Measurements from ENCODE around the gene NR3C2. TPM values are rescaled to one million over a fixed set of nuclear protein-coding genes. Genes with fewer than 3 reads are reported as not detected.

Gene NR3C2
- total and polyA plus RNA-seq, 10 of the 15 experiments (the other 5 are each of a cell fraction or from before 2014, with no cell fraction given), result 0.05 to 0.11 (median 0.08) TPM; not detected in 4

GRCh38 chr4:148229028-148229427, 213.2 kb downstream of the NR3C2 start (continued):
- TF ChIP-seq PRDM15 (CRISPR knock-in tag; IDR thresholded peaks at IDR 0.05), result no peak

- H3K9me3 ChIP-seq (replicated peaks; ENCODE audit: control insufficient read depth, insufficient read depth, low read length), result no peaks in the 10 kb centered on the region
- 54% methylated on average over 5 of the region's 5 CpGs for WGBS (ENCODE audit: insufficient coverage, insufficient replicate concordance, low lambda C conversion rate, missing lambda C conversion rate)
- SMC1A ChIA-PET (ENCODE audit: uncharacterized antibody, unreplicated experiment), result no interaction called here
- intact Hi-C loops (cut with micrococcal nuclease; ENCODE audit: unreplicated experiment), result no loop called here
- FAIRE-seq (no peak), ATAC-seq (no peak), DNase-seq (ENCODE audit: low read depth, low spot score) (no peak)
- in situ Hi-C loops (cut with MboI), result no loop called here
- RAD21 ChIA-PET (ENCODE audit: unreplicated experiment), result no interaction called here
- H3K79me2 ChIP-seq (ENCODE audit: control insufficient read depth, insufficient read depth, low read length), result no peaks in the 10 kb centered on the region
- POLR2A ChIA-PET, result no interaction called here
- no peak overlapping the region for H3K4me3 ChIP-seq
- CTCF ChIA-PET, result no interaction called here
- H3K4me2 ChIP-seq (ENCODE audit: control insufficient read depth, insufficient read depth), result no peak overlapping the region
- H3K36me3 ChIP-seq (ENCODE audit: control insufficient read depth in 2 of 2, insufficient read depth in 2 of 2, low read length in 1 of 2), result no peaks in the 10 kb centered on the region
- no peaks in the 10 kb centered on the region for H3K27me3 ChIP-seq (replicated peaks in 1 of 2; ENCODE audit: control insufficient read depth in 2 of 2, insufficient read depth in 2 of 2, low read length in 1 of 2)
- no TSS peak for BruUV-seq (replicated peaks)
- H3K27ac ChIP-seq (ENCODE audit: control insufficient read depth, insufficient read depth), result no peak overlapping the region
- no peak overlapping the region for H2AFZ ChIP-seq (ENCODE audit: control insufficient read depth, low read depth, low read length)
- H3K9ac ChIP-seq (ENCODE audit: control insufficient read depth, insufficient read depth, low read length), result no peak overlapping the region
- H3K4me1 ChIP-seq (ENCODE audit: control insufficient read depth, insufficient read depth, low read length), result no peaks in the 10 kb centered on the region
- H4K20me1 ChIP-seq (ENCODE audit: control insufficient read depth, insufficient read depth), result no peaks in the 10 kb centered on the region
- TF ChIP-seq PML (IDR thresholded peaks at IDR 0.05; ENCODE audit: low read length), result no peak
- TF ChIP-seq ATF3 (IDR thresholded peaks at IDR 0.05; ENCODE audit: borderline replicate concordance, extremely low read depth, low read depth, low read length), result no peak
- TF ChIP-seq RFX5 (IDR thresholded peaks at IDR 0.05; ENCODE audit: low read depth, low read length), result no peak
- no peak for TF ChIP-seq FOS (IDR thresholded peaks at IDR 0.05; ENCODE audit: borderline replicate concordance, extremely low read depth, insufficient read length)
- TF ChIP-seq MYC (IDR thresholded peaks at IDR 0.05; ENCODE audit: insufficient read depth, insufficient read length, insufficient replicate concordance, low read length, severe bottlenecking), result no peak
- TF ChIP-seq CTCF (IDR thresholded peaks at IDR 0.05 in 2 of 3, conservative IDR thresholded peaks at IDR 0.05 in 1 of 3; ENCODE audit: control insufficient read depth in 2 of 3, extremely low read depth in 1 of 3, insufficient read depth in 1 of 3, low read depth in 3 of 3, low read length in 3 of 3), result no peak
- no peak for TF ChIP-seq EP300 (IDR thresholded peaks at IDR 0.05; ENCODE audit: borderline replicate concordance in 1 of 2, control insufficient read depth in 1 of 2, low read depth in 2 of 2, low read length in 2 of 2)
- TF ChIP-seq SIN3A (IDR thresholded peaks at IDR 0.05; ENCODE audit: low read depth, low read length), result no peak
- no peak for TF ChIP-seq SKIL (IDR thresholded peaks at IDR 0.05; ENCODE audit: low read depth, poor library complexity, severe bottlenecking)
- TF ChIP-seq BMI1 (IDR thresholded peaks at IDR 0.05; ENCODE audit: borderline replicate concordance), result no peak
- TF ChIP-seq RCOR1 (conservative IDR thresholded peaks at IDR 0.05; ENCODE audit: low read depth, low read length), result no peak
- no peak for TF ChIP-seq ZNF384 (IDR thresholded peaks at IDR 0.05; ENCODE audit: borderline replicate concordance, low read depth, low read length)
- no peak for TF ChIP-seq TCF7 (IDR thresholded peaks at IDR 0.05; ENCODE audit: borderline replicate concordance)
- no peak for TF ChIP-seq ESRRA (IDR thresholded peaks at IDR 0.05; ENCODE audit: low read length)
These were observed 215.1 kb downstream of the NR3C2 start for GRCh38 chr4:148227147-148227546.
